HG03103 (cell line): ENCODE results near the gene MMAB.

Experiments
- ATAC-seq: cut with Tn5 transposase; IDR thresholded peaks from one replicate; pipeline ENCODE4 v1.9.1; 2021; ENCODE audit warnings: low read depth; ENCODE audit not compliant: unreplicated experiment

MMAB gene

GRCh38 chr12:109542876-109543275 lies 30.4 kb downstream of the MMAB start:
- no peak for ATAC-seq

GRCh38 chr12:109542014-109542413 lies 31.3 kb downstream of the MMAB start:
- no peak for ATAC-seq

DNA sequence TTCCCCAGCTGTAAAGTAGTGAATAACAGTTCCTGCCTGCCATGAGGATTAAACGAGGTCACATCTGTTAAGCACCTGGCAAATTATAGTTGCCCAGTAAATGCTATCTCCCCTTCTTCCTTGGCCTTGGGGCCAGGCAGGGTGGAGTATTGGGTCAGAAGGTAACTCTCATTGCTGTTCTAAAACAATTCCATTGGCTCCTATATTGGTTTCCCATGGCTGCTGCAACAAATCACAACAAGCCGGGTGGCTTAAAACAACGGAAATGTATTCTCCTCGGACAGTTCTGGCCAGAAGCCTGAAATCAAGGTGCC lies 31.9 kb downstream of the MMAB start:
- ATAC-seq = no peak

GRCh38 chr12:109540526-109541412 lies 32.5 kb downstream of the MMAB start:
- ATAC-seq = no peak

GRCh38 chr12:109539508-109539907 lies 33.8 kb downstream of the MMAB start:
- no peak for ATAC-seq

- no peak for ATAC-seq
These were observed 35.0 kb downstream of the MMAB start for GRCh38 chr12:109538191-109538863.

DNA sequence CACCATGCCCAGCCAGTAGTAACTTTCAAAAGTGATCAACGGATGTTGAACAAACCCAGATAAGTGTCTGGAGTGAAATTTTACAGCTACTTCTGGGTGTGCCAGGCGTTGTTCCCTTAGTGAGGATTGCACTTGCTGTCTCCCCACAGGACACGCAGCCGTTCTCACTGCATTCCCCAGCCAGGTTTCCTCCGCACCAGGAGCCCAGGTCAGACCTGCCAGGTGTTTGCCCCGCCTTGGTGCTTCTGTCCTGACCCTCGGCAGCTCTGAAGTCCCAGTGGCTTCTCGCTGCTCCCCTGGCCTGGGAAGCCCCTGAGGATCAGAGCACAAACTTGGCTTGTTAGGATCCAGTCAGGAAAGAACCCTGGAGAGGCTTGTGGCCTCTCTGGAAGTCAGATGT lies 36.2 kb downstream of the MMAB start:
- ATAC-seq = no peak

GRCh38 chr12:109535863-109536250 lies 37.4 kb downstream of the MMAB start:
- no peak for ATAC-seq

DNA sequence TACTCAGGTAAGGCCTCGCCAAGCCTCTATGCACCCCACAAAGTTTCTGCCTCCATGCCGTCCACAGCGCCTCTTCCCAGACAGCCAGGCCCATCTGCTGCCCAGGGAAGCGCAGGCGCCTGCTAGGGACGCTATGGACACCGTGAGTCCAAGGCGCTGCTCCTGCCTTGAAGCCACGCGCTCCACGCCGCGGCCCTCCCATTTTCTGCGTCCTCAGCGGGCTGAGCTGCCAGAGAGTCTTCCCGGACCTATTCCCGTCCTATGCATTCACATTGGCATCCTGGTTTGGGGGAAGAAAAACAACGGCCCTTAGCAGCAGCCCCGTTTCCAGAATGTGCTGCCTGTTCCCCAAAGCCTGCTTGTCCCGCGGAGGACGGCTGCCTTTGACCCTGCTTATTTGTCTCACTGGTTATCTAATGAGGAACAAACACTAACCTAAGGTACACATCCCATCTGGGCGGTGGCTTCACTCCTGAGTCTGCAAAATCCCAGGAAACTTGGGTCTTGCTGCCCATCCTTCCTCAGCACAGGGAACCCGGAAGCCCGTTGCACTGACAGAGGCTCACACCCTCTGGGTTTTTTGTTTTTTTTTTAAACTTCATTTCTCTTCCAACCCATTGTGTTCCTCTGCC lies 38.0 kb downstream of the MMAB start:
- ATAC-seq = no peak

- ATAC-seq = no peak
These were observed 38.8 kb downstream of the MMAB start for GRCh38 chr12:109534456-109534855.

- no peak for ATAC-seq
These were observed 39.9 kb downstream of the MMAB start for GRCh38 chr12:109533487-109533740.

- no peak for ATAC-seq
These were observed 40.4 kb downstream of the MMAB start for GRCh38 chr12:109532721-109533486.

GRCh38 chr12:109531411-109531810 lies 41.9 kb downstream of the MMAB start:
- ATAC-seq = no peak

DNA sequence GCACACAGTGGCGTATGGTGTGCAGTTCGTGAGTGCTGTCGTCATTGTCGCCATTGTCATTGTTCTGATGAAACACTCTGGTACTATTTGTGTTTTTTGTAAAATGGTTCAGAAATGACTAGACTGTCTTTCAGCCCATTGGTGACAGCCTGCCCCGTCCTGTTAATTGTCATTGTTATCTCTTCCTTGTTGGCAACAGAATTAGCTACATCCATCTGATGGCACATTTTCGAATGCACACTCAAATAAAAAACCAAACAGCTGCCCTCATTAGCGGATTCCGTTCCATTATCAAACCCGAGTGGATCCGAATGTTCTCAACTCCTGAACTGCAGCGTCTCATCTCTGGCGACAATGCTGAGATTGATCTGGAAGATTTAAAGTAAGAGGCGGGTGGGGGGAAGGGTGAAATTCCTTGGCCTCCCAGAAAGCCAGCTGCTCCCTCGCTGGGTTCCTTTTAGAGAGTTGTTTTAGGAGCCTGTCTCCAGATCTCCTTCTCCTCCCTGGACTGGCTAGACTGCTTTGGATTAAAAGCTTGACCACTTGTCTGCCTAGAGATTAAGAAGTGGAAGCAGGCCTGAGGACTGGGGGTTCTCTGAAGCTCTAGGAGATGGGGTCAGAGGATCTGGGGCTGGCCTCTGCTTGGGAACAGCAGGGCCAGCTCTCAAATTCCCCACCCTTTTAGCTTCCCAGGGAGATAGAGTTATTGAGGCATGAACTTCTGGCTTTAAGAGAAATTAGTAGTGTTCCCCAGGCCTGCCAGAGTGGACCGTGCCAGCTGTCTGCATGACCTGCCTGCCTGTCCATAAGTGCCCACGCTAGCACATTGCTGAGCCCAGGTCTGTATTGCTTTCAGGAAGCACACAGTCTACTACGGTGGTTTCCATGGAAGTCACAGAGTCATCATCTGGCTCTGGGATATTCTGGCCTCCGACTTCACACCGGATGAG lies 43.3 kb downstream of the MMAB start:
- no peak for ATAC-seq

GRCh38 chr12:109527489-109528123 lies 45.7 kb downstream of the MMAB start:
- no peak for ATAC-seq

DNA sequence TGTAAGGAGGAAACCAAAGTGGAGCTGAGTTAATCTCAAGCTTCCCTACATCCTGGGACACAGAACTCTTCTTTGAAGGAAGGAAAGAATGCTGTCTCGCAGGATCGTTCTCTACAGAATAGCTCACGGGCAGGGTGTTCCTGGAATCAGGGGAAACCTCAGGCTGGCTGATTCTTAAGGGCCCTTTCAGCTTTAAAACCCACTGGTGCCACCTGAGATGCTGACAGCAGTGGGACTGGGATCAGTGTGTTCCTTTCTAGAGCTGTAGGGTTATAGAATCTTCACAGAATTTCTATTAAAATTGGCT lies 48.1 kb downstream of the MMAB start:
- ATAC-seq = no peak

GRCh38 chr12:109524466-109525278 lies 48.6 kb downstream of the MMAB start:
- no peak for ATAC-seq

DNA sequence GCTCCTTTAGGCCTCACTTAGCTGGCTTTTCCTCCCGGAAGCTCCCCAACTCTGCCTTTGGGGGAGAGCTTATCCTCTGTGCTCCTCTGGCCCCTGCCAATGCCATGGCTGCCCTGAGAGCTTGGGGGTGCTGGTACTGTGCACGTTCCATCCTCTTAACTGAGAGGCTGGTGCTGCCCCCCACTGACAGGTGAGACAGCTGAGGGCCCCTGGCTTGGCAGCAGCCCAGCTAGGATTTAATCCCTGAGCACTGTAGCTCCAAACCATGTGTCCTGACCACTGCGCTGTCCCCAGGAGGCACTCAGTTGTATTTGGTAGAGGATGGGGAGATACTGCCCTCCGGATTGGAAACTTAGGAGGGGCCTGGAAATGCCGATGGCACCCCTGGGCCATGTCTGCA lies 49.8 kb downstream of the MMAB start:
- ATAC-seq = no peak

DNA sequence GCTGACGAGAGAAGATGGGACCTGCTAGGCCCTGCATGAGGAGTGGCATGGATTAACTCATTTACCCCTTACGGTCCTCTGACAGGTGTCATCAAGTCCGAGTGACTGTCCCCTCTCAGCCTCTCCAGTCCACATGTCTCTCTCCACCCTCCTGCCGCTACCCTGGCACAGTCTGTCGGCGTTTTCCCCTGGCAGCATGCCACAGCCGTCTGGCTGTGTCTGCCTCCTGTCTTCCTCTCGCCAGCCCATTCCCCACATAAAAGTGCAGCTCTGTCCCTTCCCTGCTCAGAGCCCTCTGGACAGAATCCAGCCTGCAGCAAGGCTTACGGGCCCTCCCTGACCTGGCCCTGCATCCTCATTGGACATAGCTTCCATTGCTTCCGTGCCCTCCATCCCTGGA lies 50.2 kb downstream of the MMAB start:
- no peak for ATAC-seq
